H9 (cell line): ENCODE results near the gene ACADS. TPM values are rescaled to one million over a fixed set of nuclear protein-coding genes. Genes with fewer than 3 reads are reported as not detected.

Experiments
- DNase-seq: peaks from one replicate; pipeline ENCODE4 v3.0.0-alpha.2; 2017
- H2AFZ ChIP-seq: one replicate; pipeline ENCODE4 v1.6.1; 2013; ENCODE audit warnings: mild to moderate bottlenecking, low read length, control low read depth, moderate library complexity
- H2AK5ac ChIP-seq: 2 replicates; pipeline ENCODE4 v1.6.1; 2013; ENCODE audit warnings: low read length, control low read depth, mixed read lengths; ENCODE audit not compliant: insufficient read length
- H2BK120ac ChIP-seq: one replicate; pipeline ENCODE4 v1.6.1; 2013; ENCODE audit warnings: low read depth, mild to moderate bottlenecking, low read length, control low read depth, inconsistent platforms; ENCODE audit not compliant: poor library complexity, severe bottlenecking
- H2BK12ac ChIP-seq: 2 replicates; pipeline ENCODE4 v1.6.1; 2013; ENCODE audit warnings: low read length, control low read depth, mixed read lengths, low read depth; ENCODE audit not compliant: insufficient read length
- H2BK15ac ChIP-seq: 2 replicates; pipeline ENCODE4 v1.6.1; 2013; ENCODE audit warnings: low read depth, low read length, control low read depth
- H2BK20ac ChIP-seq: one replicate; pipeline ENCODE4 v1.6.1; 2013; ENCODE audit warnings: low read depth, mild to moderate bottlenecking, low read length, control low read depth, inconsistent platforms; ENCODE audit not compliant: poor library complexity, severe bottlenecking
- H2BK5ac ChIP-seq: 2 replicates; pipeline ENCODE4 v1.6.1; 2013; ENCODE audit warnings: low read length, control low read depth, mixed read lengths; ENCODE audit not compliant: insufficient read length
- H3K14ac ChIP-seq: 2 replicates; pipeline ENCODE4 v1.6.1; 2013; ENCODE audit warnings: low read length, control low read depth; ENCODE audit not compliant: insufficient read depth
- H3K18ac ChIP-seq: 2 replicates; pipeline ENCODE4 v1.6.1; 2013; ENCODE audit warnings: low read depth, mild to moderate bottlenecking, mixed read lengths, low read length, control low read depth; ENCODE audit not compliant: insufficient read length
- H3K23ac ChIP-seq: 2 replicates; pipeline ENCODE4 v1.6.1; 2013; ENCODE audit warnings: low read length, control low read depth, mixed read lengths, low read depth; ENCODE audit not compliant: insufficient read length
- H3K23me2 ChIP-seq: 2 replicates; pipeline ENCODE4 v1.6.1; 2013; ENCODE audit warnings: low read depth, mild to moderate bottlenecking, mixed read lengths, low read length, control low read depth; ENCODE audit not compliant: insufficient read length, poor library complexity, severe bottlenecking
- H3K27ac ChIP-seq: 2 replicates; pipeline ENCODE4 v1.5.1; 2013; ENCODE audit warnings: low read length, control low read depth, mixed read lengths, low read depth; ENCODE audit not compliant: insufficient read length
- H3K27me3 ChIP-seq: 2 replicates; pipeline ENCODE4 v1.6.1; 2013; ENCODE audit warnings: low read length, control low read depth, inconsistent platforms; ENCODE audit not compliant: insufficient read depth
- H3K4ac ChIP-seq: 2 replicates; pipeline ENCODE4 v1.6.1; 2013; ENCODE audit warnings: low read depth, mild to moderate bottlenecking, control low read depth, inconsistent platforms, low read length, moderate library complexity
- H3K4me1 ChIP-seq: 2 replicates; pipeline ENCODE4 v1.6.1; 2013; ENCODE audit warnings: low read length, control low read depth, inconsistent platforms; ENCODE audit not compliant: insufficient read depth
- H3K4me2 ChIP-seq: 2 replicates; pipeline ENCODE4 v1.6.1; 2013; ENCODE audit warnings: low read length, control low read depth, mixed read lengths; ENCODE audit not compliant: insufficient read length, insufficient read depth
- H3K56ac ChIP-seq: 2 replicates; pipeline ENCODE4 v1.6.1; 2013; ENCODE audit warnings: low read depth, mild to moderate bottlenecking, mixed read lengths, low read length, control low read depth; ENCODE audit not compliant: insufficient read length
- H3K79me1 ChIP-seq: 2 replicates; pipeline ENCODE4 v1.6.1; 2013; ENCODE audit warnings: low read depth, mild to moderate bottlenecking, moderate library complexity, low read length, control low read depth, inconsistent platforms; ENCODE audit not compliant: insufficient read depth, poor library complexity, severe bottlenecking
- H3K79me2 ChIP-seq: 2 replicates; pipeline ENCODE4 v1.6.1; 2013; ENCODE audit warnings: low read length, control low read depth, inconsistent platforms; ENCODE audit not compliant: insufficient read depth
- H3K9ac ChIP-seq: 2 replicates; pipeline ENCODE4 v1.6.1; 2013; ENCODE audit warnings: low read length, control low read depth, mixed read lengths; ENCODE audit not compliant: insufficient read length; ENCODE audit errors: extremely low read depth
- H3K9me3 ChIP-seq: one replicate; pipeline ENCODE4 v1.6.1; 2013; ENCODE audit warnings: low read depth, low read length, inconsistent platforms; ENCODE audit not compliant: control insufficient read depth
- H3T11ph ChIP-seq: one replicate; pipeline ENCODE4 v1.6.1; 2013; ENCODE audit warnings: mild to moderate bottlenecking, low read length, control low read depth, inconsistent platforms
- H4K20me1 ChIP-seq: one replicate; pipeline ENCODE4 v1.6.1; 2013; ENCODE audit not compliant: control insufficient read depth, insufficient read length, insufficient read depth
- H4K5ac ChIP-seq: 2 replicates; pipeline ENCODE4 v1.6.1; 2013; ENCODE audit warnings: low read depth, mild to moderate bottlenecking, mixed read lengths, low read length, control low read depth; ENCODE audit not compliant: insufficient read length
- H4K8ac ChIP-seq: replicated peaks from 2 replicates; pipeline ENCODE4 v1.6.1; 2013; ENCODE audit warnings: low read length, control low read depth, mixed read lengths, low read depth; ENCODE audit not compliant: insufficient read length
- H4K91ac ChIP-seq: 2 replicates; pipeline ENCODE4 v1.6.1; 2013; ENCODE audit warnings: low read depth, mild to moderate bottlenecking, moderate library complexity, mixed read lengths, low read length, control low read depth; ENCODE audit not compliant: insufficient read length
- H3K27ac Mint-ChIP-seq, 3 experiments: 2 replicates in 2 of 3; 3 replicates in 1 of 3; pipeline ENCODE4 v1.8.0; 2020 to 2021; ENCODE audit warnings: mixed read lengths in 3 of 3, mild to moderate bottlenecking in 1 of 3, moderate library complexity in 1 of 3
- H3K27me3 Mint-ChIP-seq: 2 replicates; pipeline ENCODE4 v1.8.0; 2021; ENCODE audit warnings: low read depth, mild to moderate bottlenecking, moderate library complexity, mixed read lengths
- H3K36me3 Mint-ChIP-seq, 3 experiments: 2 replicates in 2 of 3; 3 replicates in 1 of 3; pipeline ENCODE4 v1.8.0; 2020 to 2021; ENCODE audit warnings: low read depth in 3 of 3, mixed read lengths in 3 of 3; ENCODE audit not compliant: insufficient read depth in 1 of 3
- H3K4me1 Mint-ChIP-seq, 2 experiments: 2 replicates each; pipeline ENCODE4 v1.8.0; 2020; ENCODE audit warnings: mixed read lengths in 2 of 2
- H3K4me3 Mint-ChIP-seq, 2 experiments: 2 replicates in 1 of 2; 3 replicates in 1 of 2; pipeline ENCODE4 v1.8.0; 2020 to 2021; ENCODE audit warnings: mild to moderate bottlenecking in 2 of 2, mixed read lengths in 2 of 2, moderate library complexity in 1 of 2
- H3K9me3 Mint-ChIP-seq, 2 experiments: 2 replicates in 1 of 2; 3 replicates in 1 of 2; pipeline ENCODE4 v1.8.0; 2020; ENCODE audit warnings: mild to moderate bottlenecking in 2 of 2, mixed read lengths in 2 of 2, moderate library complexity in 1 of 2
- WGBS: extraction: QIAGEN DNeasy Blood & Tissue Kit; methylation state at CpG from one replicate; pipeline ENCODE4 v1.1.7; 2013; ENCODE audit warnings: missing lambda C conversion rate, low lambda C conversion rate, mixed read lengths; ENCODE audit not compliant: insufficient read length; ENCODE audit errors: extremely low coverage; 5-methylcytosine and 5-hydroxymethylcytosine counted together
- total RNA-seq: library from RNA; stranded (reverse); gene quantifications from 2 replicates; pipeline ENCODE4 v1.2.1, GENCODE V29; 2021
- TF ChIP-seq, protein P1 (sequence below): fragments of 200-600 bp; sonication (generic); conservative IDR thresholded peaks from 3 replicates; pipeline ENCODE4 v1.8.0; 2021; ENCODE audit warnings: antibody characterized with exemption, mild to moderate bottlenecking

The ACADS gene
- total RNA-seq, 1 experiment from 2014 or later, result 8.3 TPM

DNA sequence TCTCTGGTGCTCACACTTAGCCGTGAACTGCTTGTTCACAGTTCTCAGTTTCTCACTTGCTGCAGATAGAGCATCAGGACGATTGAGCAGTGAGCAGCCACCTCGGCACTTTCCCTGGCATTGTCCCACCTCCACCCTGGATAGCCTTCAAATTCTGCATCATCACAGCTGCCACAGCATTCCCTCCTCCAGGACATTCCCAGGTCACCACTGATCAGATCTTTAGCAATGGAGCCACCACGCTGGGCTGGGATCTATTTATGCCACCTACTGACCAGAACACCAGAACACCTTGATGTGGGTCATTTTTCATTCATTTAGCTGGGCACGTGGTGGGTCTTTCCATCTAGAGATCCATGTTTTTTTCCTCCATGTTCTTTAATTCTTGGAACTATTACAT is 23.6 kb downstream of the ACADS start:
- Histone ChIP-seq H3K14ac (no peak overlapping the region), H3K23ac (no peak overlapping the region), H3K27me3 (no peaks in the 10 kb centered on the region), H4K8ac (no peak overlapping the region), H3K79me2 (no peaks in the 10 kb centered on the region), H2AK5ac (no peak overlapping the region), H3K18ac (no peak overlapping the region), H3K4me1 (no peaks in the 10 kb centered on the region), H3K79me1 (no peaks in the 10 kb centered on the region), H4K91ac (no peak overlapping the region), H2BK5ac (no peak overlapping the region), H2BK120ac (no peak overlapping the region), H3K4ac (no peak overlapping the region), H3K27ac (no peak overlapping the region), H2AFZ (no peak overlapping the region), H2BK20ac (no peak overlapping the region), H3K23me2 (no peaks in the 10 kb centered on the region), H2BK15ac (0 out of 2 replicates have a peak overlapping the region, but pooled peaks have one; percentile 9), H4K20me1 (no peaks in the 10 kb centered on the region), H2BK12ac (no peak overlapping the region), H3K56ac (no peak overlapping the region), H3K9ac (no peak overlapping the region), H4K5ac (no peak overlapping the region), H3K4me2 (no peak overlapping the region), H3T11ph (no peak overlapping the region), H3K9me3 (no peaks in the 10 kb centered on the region)
- Mint-ChIP-seq H3K27me3 (no peaks in the 10 kb centered on the region; the same call in none of the 2 replicates), H3K4me3 (no peak overlapping the region), H3K4me1 (no peaks in the 10 kb centered on the region), H3K36me3 (no peaks in the 10 kb centered on the region; a peak in 1 of 7 replicates), H3K9me3 (peaks cover 2 to 3% of the 10 kb centered on the region in 2 experiments; a peak in 2 of 5 replicates), H3K27ac (no peak overlapping the region)
- WGBS, result no CpG with 5 or more reads among the region's 5 CpGs
- TF ChIP-seq, protein P1, sequence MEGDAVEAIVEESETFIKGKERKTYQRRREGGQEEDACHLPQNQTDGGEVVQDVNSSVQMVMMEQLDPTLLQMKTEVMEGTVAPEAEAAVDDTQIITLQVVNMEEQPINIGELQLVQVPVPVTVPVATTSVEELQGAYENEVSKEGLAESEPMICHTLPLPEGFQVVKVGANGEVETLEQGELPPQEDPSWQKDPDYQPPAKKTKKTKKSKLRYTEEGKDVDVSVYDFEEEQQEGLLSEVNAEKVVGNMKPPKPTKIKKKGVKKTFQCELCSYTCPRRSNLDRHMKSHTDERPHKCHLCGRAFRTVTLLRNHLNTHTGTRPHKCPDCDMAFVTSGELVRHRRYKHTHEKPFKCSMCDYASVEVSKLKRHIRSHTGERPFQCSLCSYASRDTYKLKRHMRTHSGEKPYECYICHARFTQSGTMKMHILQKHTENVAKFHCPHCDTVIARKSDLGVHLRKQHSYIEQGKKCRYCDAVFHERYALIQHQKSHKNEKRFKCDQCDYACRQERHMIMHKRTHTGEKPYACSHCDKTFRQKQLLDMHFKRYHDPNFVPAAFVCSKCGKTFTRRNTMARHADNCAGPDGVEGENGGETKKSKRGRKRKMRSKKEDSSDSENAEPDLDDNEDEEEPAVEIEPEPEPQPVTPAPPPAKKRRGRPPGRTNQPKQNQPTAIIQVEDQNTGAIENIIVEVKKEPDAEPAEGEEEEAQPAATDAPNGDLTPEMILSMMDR, result no peak
- DNase-seq, result no peak
